ENCODE data around the gene MED29. TPM values are rescaled to one million over a fixed set of nuclear protein-coding genes. Genes with fewer than 3 reads are reported as not detected.

Gene MED29
- total and polyA plus RNA-seq, 2 of the 13 experiments (the other 11 are each of a cell fraction or from before 2014, with no cell fraction given): 14.0 to 19.7 TPM

GRCh38 chr19:39341719-39342604, 49.2 kb upstream of the MED29 start, which contains the start of gene SAMD4B (continued):
- TF ChIP-seq ZNF12 (CRISPR knock-in tag; IDR thresholded peaks at IDR 0.05): no peak
- TF ChIP-seq ZNF816 (CRISPR knock-in tag; IDR thresholded peaks at IDR 0.05; ENCODE audit: borderline replicate concordance): no peak
- TF ChIP-seq ZNF552 (CRISPR knock-in tag; IDR thresholded peaks at IDR 0.05; ENCODE audit: borderline replicate concordance): no peak
- peak; percentile 90; the same call in 1 of the 2 replicates for TF ChIP-seq ZMYM4 (CRISPR knock-in tag; IDR thresholded peaks at IDR 0.05)
- no peak for TF ChIP-seq FOXK2 (IDR thresholded peaks at IDR 0.05)
- 0 out of 2 replicates have a peak, but pooled peaks have one; percentile 46 for TF ChIP-seq ZNF512B (CRISPR knock-in tag; IDR thresholded peaks at IDR 0.05; ENCODE audit: borderline replicate concordance)
- TF ChIP-seq GRHL1 (CRISPR knock-in tag; conservative IDR thresholded peaks at IDR 0.05): no peak
- TF ChIP-seq, protein P1, sequence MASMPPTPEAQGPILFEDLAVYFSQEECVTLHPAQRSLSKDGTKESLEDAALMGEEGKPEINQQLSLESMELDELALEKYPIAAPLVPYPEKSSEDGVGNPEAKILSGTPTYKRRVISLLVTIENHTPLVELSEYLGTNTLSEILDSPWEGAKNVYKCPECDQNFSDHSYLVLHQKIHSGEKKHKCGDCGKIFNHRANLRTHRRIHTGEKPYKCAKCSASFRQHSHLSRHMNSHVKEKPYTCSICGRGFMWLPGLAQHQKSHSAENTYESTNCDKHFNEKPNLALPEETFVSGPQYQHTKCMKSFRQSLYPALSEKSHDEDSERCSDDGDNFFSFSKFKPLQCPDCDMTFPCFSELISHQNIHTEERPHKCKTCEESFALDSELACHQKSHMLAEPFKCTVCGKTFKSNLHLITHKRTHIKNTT (CRISPR knock-in tag; IDR thresholded peaks at IDR 0.05): no peak
- no peak for TF ChIP-seq ZNF576 (CRISPR knock-in tag; IDR thresholded peaks at IDR 0.05)
- no peak for TF ChIP-seq MAFG (CRISPR knock-in tag; IDR thresholded peaks at IDR 0.05)
- no peak for TF ChIP-seq ZNF180 (CRISPR knock-in tag; IDR thresholded peaks at IDR 0.05; ENCODE audit: borderline replicate concordance, low read depth)
- TF ChIP-seq ZBTB1 (CRISPR knock-in tag; IDR thresholded peaks at IDR 0.05; ENCODE audit: borderline replicate concordance): no peak
- TF ChIP-seq, protein P2, sequence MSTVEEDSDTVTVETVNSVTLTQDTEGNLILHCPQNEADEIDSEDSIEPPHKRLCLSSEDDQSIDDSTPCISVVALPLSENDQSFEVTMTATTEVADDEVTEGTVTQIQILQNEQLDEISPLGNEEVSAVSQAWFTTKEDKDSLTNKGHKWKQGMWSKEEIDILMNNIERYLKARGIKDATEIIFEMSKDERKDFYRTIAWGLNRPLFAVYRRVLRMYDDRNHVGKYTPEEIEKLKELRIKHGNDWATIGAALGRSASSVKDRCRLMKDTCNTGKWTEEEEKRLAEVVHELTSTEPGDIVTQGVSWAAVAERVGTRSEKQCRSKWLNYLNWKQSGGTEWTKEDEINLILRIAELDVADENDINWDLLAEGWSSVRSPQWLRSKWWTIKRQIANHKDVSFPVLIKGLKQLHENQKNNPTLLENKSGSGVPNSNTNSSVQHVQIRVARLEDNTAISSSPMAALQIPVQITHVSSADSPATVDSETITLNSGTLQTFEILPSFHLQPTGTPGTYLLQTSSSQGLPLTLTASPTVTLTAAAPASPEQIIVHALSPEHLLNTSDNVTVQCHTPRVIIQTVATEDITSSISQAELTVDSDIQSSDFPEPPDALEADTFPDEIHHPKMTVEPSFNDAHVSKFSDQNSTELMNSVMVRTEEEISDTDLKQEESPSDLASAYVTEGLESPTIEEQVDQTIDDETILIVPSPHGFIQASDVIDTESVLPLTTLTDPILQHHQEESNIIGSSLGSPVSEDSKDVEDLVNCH (CRISPR knock-in tag; IDR thresholded peaks at IDR 0.05): no peak; the same call in 1 of the 2 replicates
- no peak for TF ChIP-seq AKAP8 (CRISPR knock-in tag; IDR thresholded peaks at IDR 0.05)
- TF ChIP-seq NPAS2 (CRISPR knock-in tag; IDR thresholded peaks at IDR 0.05; ENCODE audit: borderline replicate concordance): no peak

Data from HepG2 (cell line).